HEK293T (cell line): ENCODE data around the gene TRAPPC10.
"Not testable (repeated sequence)": the region's sequence is repeated elsewhere in the genome, so short reads cannot be mapped to it uniquely, and the experiment has no call there.

ENCODE experiments used
- ARNT ChIP-seq: fragments of 450-650 bp; IDR thresholded peaks from 2 replicates; pipeline ENCODE4 v1.6.1; 2017; ENCODE audit warnings: mild to moderate bottlenecking
- BHLHE40 ChIP-seq: fragments of 450-650 bp; IDR thresholded peaks from 2 replicates; pipeline ENCODE4 v1.6.1; 2016; ENCODE audit warnings: mild to moderate bottlenecking, moderate library complexity, borderline replicate concordance
- CTBP1 ChIP-seq: fragments of 450-650 bp; IDR thresholded peaks from 2 replicates; pipeline ENCODE4 v1.6.1; 2016; ENCODE audit warnings: borderline replicate concordance
- ELF4 ChIP-seq: fragments of 450-650 bp; IDR thresholded peaks from 2 replicates; pipeline ENCODE4 v1.6.1; 2017; ENCODE audit warnings: antibody characterized with exemption
- FOXA1 ChIP-seq: fragments of 450-650 bp; IDR thresholded peaks from 2 replicates; pipeline ENCODE4 v1.6.1; 2016; ENCODE audit warnings: mild to moderate bottlenecking
- FOXK2 ChIP-seq: fragments of 450-650 bp; IDR thresholded peaks from 2 replicates; pipeline ENCODE4 v1.6.1; 2016; ENCODE audit warnings: mild to moderate bottlenecking
- HDGF ChIP-seq: fragments of 450-650 bp; IDR thresholded peaks from 2 replicates; pipeline ENCODE4 v1.6.1; 2017; ENCODE audit warnings: antibody characterized with exemption, borderline replicate concordance
- LEF1 ChIP-seq: fragments of 450-650 bp; IDR thresholded peaks from 2 replicates; pipeline ENCODE4 v1.6.1; 2017; ENCODE audit warnings: mild to moderate bottlenecking, borderline replicate concordance
- NFRKB ChIP-seq: fragments of 450-650 bp; IDR thresholded peaks from 2 replicates; pipeline ENCODE4 v1.6.1; 2016; ENCODE audit warnings: mild to moderate bottlenecking, moderate library complexity
- SP1 ChIP-seq: fragments of 450-650 bp; IDR thresholded peaks from 2 replicates; pipeline ENCODE4 v1.6.1; 2017
- SUZ12 ChIP-seq: fragments of 450-650 bp; IDR thresholded peaks from 2 replicates; pipeline ENCODE4 v1.6.1; 2016; ENCODE audit warnings: mild to moderate bottlenecking
- TARDBP ChIP-seq: fragments of 450-650 bp; IDR thresholded peaks from 2 replicates; pipeline ENCODE4 v1.6.1; 2016
- ZNF384 ChIP-seq: fragments of 450-650 bp; IDR thresholded peaks from 2 replicates; pipeline ENCODE4 v1.6.1; 2016

DNA sequence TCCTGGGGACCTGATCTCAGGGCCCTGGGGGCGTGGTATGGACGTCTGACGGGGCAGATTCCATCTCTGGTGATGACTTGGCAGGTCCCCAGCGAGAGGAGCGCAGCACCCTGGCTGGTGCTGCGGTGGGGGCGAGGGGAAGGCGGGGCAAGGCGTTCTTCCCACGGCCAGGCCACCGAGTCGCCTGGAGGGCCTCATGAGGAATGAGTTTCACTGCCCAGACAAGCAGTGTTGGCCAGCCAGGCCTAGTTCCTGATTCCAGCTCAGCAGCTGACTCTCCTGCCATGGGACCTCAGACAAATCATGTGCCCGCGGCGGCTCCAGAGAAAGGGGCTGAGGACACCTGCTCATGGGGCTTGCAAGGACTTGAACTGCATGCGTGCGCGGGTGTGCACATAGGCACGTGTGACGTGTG lies 142.7 kb downstream of the TRAPPC10 start:
- not testable (repeated sequence) for TF ChIP-seq ELF4, HDGF, SP1, FOXK2, BHLHE40, LEF1, ARNT, NFRKB, SUZ12, TARDBP, CTBP1, FOXA1, ZNF384
